Urinary bladder (tissue), 4 donors: ENCODE results near the gene BRIX1. TPM values are rescaled to one million over a fixed set of nuclear protein-coding genes. Genes with fewer than 3 reads are reported as not detected.

Source experiments
- DNase-seq: peaks from one replicate; pipeline ENCODE4 v3.0.0-alpha.2; 2015; ENCODE audit errors: extremely low spot score
- H3K27ac ChIP-seq: one replicate; pipeline ENCODE4 v1.5.1; 2013; ENCODE audit warnings: low read depth, mild to moderate bottlenecking, moderate library complexity
- H3K36me3 ChIP-seq: one replicate; pipeline ENCODE4 v1.6.1; 2013; ENCODE audit warnings: mild to moderate bottlenecking, moderate library complexity; ENCODE audit not compliant: insufficient read depth
- H3K4me1 ChIP-seq: one replicate; pipeline ENCODE4 v1.6.1; 2013; ENCODE audit warnings: mild to moderate bottlenecking, moderate library complexity; ENCODE audit not compliant: insufficient read depth
- H3K4me3 ChIP-seq: one replicate; pipeline ENCODE4 v1.5.1; 2013; ENCODE audit warnings: low read depth, low read length
- WGBS: extraction: QIAGEN DNeasy Blood & Tissue Kit; methylation state at CpG from one replicate; pipeline ENCODE4 v1.1.7; 2013; 5-methylcytosine and 5-hydroxymethylcytosine counted together
- polyA plus RNA-seq: library from polyadenylated mRNA; stranded (reverse); fragments of 200-250 nt; gene quantifications from one replicate; pipeline ENCODE4 v1.2.3, GENCODE V29; 2013
- total RNA-seq: library from RNA; depleted of rRNA; stranded (reverse); fragments of >200 nt; gene quantifications from one replicate; pipeline ENCODE4 v1.2.3, GENCODE V29; 2014
- donor health status: healthy with polysubstance abuse.
- donor health status: healthy.

The BRIX1 gene
- total and polyA plus RNA-seq, 2 donors: 19.3 to 36.7 TPM

- WGBS: 38% methylated on average over 3 of the region's 3 CpGs
- H3K4me1 ChIP-seq: no peaks in the 10 kb centered on the region
- H3K4me3 ChIP-seq: no peak overlapping the region
- peaks cover 3% of the 10 kb centered on the region for H3K36me3 ChIP-seq
- H3K27ac ChIP-seq: no peak overlapping the region
- DNase-seq: no peak
Observed at GRCh38 chr5:34923694-34924461, 8.4 kb downstream of the BRIX1 start.

- H3K4me1 ChIP-seq: no peaks in the 10 kb centered on the region
- DNase-seq: no peak
- no peaks in the 10 kb centered on the region for H3K36me3 ChIP-seq
- H3K27ac ChIP-seq: no peak overlapping the region
- H3K4me3 ChIP-seq: no peak overlapping the region
Observed at GRCh38 chr5:34924462-34924765, 8.9 kb downstream of the BRIX1 start.

DNA sequence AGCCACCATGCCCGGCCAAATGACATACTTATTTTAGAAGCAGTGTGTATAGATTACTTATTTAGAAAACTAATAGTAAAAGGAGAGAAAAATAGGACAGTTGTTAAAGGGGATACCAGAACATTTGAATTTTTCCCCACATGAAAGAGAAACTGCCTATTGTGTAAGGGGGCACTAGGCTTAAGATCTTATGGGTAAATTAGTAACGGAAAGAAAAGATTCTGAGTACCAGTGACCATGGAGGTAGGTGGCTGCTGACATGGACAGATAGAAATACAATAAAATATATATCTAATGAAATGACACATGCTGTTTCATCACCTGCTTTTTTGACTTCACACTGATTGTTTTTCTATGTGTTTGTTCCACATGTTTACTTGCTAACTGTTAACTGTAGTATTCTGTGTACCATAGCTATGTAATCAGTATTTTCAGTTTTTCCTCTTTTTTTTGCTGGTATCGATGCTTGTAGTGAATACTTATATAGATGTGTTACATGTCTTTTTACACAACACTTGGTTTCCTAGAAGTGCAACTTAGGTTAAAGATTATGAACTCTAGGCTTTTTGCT is 10.9 kb downstream of the BRIX1 start:
- Histone ChIP-seq H3K4me1 (peaks cover 3% of the 10 kb centered on the region), H3K27ac (no peak overlapping the region), H3K4me3 (no peak overlapping the region), H3K36me3 (no peaks in the 10 kb centered on the region)
- DNase-seq: no peak
- WGBS: 94% methylated on average over 3 of the region's 3 CpGs

GRCh38 chr5:34927785-34928184 is 12.3 kb downstream of the BRIX1 start:
- no peaks in the 10 kb centered on the region for H3K36me3 ChIP-seq
- H3K27ac ChIP-seq: no peak overlapping the region
- peaks cover 3% of the 10 kb centered on the region for H3K4me1 ChIP-seq
- WGBS: 92% methylated on average over 5 of the region's 5 CpGs
- no peak overlapping the region for H3K4me3 ChIP-seq
- DNase-seq: no peak

- Histone ChIP-seq H3K4me1 (peaks cover 3% of the 10 kb centered on the region), H3K4me3 (no peak overlapping the region), H3K27ac (no peak overlapping the region), H3K36me3 (peaks cover under 1% of the 10 kb centered on the region)
- DNase-seq: no peak
- 94% methylated on average over 5 of the region's 5 CpGs for WGBS
Observed at GRCh38 chr5:34928267-34928666, 12.8 kb downstream of the BRIX1 start.

DNA sequence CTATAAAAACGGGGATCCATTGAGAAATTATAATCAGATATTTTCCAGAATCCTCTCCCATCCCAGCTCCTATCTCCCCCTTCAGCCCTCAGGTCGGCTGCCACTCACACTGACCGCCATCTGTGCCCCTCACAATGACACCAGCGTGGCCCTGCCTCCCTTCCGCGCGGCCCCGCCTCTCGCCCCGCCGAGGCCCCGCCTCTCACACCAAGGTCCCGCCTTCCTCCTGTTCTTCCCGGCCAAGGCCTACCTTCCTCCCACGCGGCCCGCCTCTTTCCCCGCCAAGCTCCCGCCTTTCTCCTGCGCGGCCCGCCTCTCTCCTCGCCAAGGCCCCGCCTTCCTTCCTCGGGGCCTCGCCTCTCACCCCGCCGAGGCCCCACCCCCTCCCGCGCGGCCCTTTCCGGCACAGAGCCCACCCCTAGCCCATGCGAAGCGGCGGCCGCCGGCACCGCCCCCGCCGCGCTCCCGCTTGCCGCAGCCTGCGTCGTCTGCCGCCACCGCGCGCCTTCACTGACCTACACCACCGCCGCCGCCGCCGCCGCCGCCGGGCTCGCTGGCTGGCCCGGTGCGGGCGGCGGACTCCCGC is 13.7 kb downstream of the BRIX1 start, which contains the start of gene DNAJC21:
Gene DNAJC21 (plus strand): TSS at position 426 of the 586 bp plus-strand sequence. CDS start 261 bp downstream, outside the sequence.
- Histone ChIP-seq H3K36me3 (peaks cover 3% of the 10 kb centered on the region), H3K4me3 (peak within 1 kb of the TSS; percentile 75), H3K27ac (peak within 1 kb of the TSS; percentile 96), H3K4me1 (peaks cover 3% of the 10 kb centered on the region)
- peak; percentile 92 for DNase-seq
- under 1% methylated on average over 63 of the region's 63 CpGs for WGBS

DNA sequence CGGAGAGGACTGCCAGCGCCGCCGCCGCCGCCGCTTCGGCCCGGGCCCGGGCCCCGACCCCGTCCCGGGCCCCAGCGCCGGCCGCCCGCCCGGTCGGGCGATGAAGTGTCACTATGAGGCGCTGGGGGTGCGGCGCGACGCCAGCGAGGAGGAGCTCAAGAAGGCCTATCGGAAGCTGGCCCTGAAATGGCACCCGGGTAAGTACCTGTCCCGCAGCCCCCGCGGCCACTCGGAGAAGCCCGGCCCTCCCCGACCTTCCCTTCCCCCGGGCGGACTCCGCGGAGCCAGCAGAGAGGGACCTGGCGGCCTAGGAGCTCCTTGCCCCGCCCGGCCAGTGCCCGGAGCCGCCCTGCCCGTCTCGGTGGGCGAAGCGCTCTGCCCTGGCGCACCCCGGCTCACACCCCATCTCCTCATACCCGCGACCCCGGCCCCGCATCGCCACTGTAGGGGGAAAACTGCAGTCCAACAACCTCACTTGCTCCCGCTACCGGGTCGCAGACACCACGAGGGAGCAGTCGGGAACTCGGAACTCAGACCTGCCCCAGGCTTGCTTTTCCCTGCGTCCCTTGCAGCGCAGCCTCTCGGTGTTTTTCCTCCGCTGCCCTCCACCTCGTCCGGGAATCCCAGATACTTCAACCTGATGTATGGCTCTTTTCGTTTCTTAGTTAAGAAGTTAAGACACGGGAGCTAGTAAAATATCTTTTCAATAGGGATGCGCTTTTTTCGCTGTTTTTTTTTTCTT is 14.4 kb downstream of the BRIX1 start:
- H3K27ac ChIP-seq: peak overlapping the region; percentile 96
- WGBS: under 1% methylated on average over 70 of the region's 70 CpGs
- peak overlapping the region; percentile 75 for H3K4me3 ChIP-seq
- no peak for DNase-seq
- H3K36me3 ChIP-seq: peaks cover 4% of the 10 kb centered on the region
- H3K4me1 ChIP-seq: peaks cover 3% of the 10 kb centered on the region

- DNase-seq: no peak
- Histone ChIP-seq H3K4me1 (peaks cover 5% of the 10 kb centered on the region), H3K27ac (no peak overlapping the region), H3K36me3 (peaks cover 4% of the 10 kb centered on the region), H3K4me3 (peak overlapping the region; percentile 75)
- WGBS: 0% methylated on average over 3 of the region's 3 CpGs
Observed at GRCh38 chr5:34930462-34930844, 14.9 kb downstream of the BRIX1 start.

- DNase-seq: no peak
- Histone ChIP-seq H3K36me3 (peaks cover 4% of the 10 kb centered on the region), H3K27ac (no peak overlapping the region), H3K4me3 (peak overlapping the region; percentile 75), H3K4me1 (peaks cover 5% of the 10 kb centered on the region)
- WGBS: 66% methylated on average over 4 of the region's 4 CpGs
Observed at GRCh38 chr5:34930870-34931269, 15.4 kb downstream of the BRIX1 start.

- no peak for DNase-seq
- 94% methylated on average over 2 of the region's 2 CpGs for WGBS
- peaks cover 5% of the 10 kb centered on the region for H3K4me1 ChIP-seq
- peaks cover 7% of the 10 kb centered on the region for H3K36me3 ChIP-seq
- no peak overlapping the region for H3K27ac ChIP-seq
- no peak overlapping the region for H3K4me3 ChIP-seq
Observed at GRCh38 chr5:34932947-34933346, 17.4 kb downstream of the BRIX1 start.

- Histone ChIP-seq H3K36me3 (peaks cover 6% of the 10 kb centered on the region), H3K27ac (no peak overlapping the region), H3K4me1 (no peaks in the 10 kb centered on the region), H3K4me3 (no peak overlapping the region)
- WGBS: 90% methylated on average over 3 of the region's 3 CpGs
- no peak for DNase-seq
Observed at GRCh38 chr5:34941936-34942335, 26.4 kb downstream of the BRIX1 start.

DNA sequence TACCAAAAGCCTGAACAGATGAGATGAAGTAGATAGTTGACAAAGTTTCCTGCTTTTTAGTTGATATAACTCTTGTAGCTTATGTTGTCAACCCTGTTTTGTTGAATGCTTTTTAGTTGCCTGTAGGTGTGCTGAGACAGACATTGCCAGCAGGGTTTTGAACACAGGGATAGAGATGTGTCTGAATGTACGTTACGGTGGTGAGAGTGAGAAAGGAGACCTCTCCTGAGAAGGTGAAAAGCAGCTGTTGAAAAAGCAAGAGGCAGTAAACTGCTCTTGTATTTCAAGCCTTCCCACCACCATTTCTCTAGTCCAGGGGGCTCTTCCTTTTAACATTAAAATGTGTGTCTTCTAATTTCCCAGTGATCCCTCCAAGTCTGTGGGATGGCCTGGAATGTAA is 28.5 kb downstream of the BRIX1 start:
- WGBS: 98% methylated on average over 2 of the region's 2 CpGs
- no peak for DNase-seq
- Histone ChIP-seq H3K27ac (no peak overlapping the region), H3K4me1 (no peaks in the 10 kb centered on the region), H3K36me3 (peaks cover 2% of the 10 kb centered on the region), H3K4me3 (no peak overlapping the region)

DNA sequence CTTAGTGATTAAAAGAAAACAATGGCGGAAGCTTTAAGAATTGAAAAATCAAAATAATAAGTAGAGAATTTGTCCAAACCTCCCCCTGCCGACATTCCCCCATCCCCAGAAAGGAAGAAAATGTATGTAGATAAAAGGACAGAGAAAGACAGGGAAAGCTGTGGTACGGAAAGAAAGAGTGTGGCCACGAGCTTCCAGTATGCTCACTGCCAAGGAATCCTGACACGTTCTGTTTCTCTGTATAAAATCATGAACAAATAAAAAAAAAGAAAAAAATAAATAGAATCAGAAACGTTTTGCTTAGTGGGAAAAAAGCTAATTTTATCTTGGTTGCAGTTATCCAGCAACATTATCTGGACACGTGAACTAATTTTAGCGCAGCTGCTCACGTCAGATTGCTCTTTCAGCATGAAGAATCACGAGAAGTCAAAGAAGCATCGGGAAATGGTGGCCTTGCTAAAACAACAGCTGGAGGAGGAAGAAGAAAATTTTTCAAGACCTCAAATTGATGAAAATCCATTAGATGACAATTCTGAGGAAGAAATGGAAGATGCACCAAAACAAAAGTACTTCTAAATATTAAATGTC is 29.0 kb downstream of the BRIX1 start:
- Histone ChIP-seq H3K27ac (no peak overlapping the region), H3K4me3 (no peak overlapping the region), H3K36me3 (peaks cover 2% of the 10 kb centered on the region), H3K4me1 (no peaks in the 10 kb centered on the region)
- DNase-seq: no peak
- 89% methylated on average over 11 of the region's 11 CpGs for WGBS
